MCF 10A (cell line): Measurements from ENCODE around the gene CCDC196. TPM values are rescaled to one million over a fixed set of nuclear protein-coding genes. Genes with fewer than 3 reads are reported as not detected.

Source experiments
- BruUV-seq: library from RNA; stranded (reverse); fragments of 400-500 nt; replicated peaks from 2 replicates; lab custom pipeline; 2021; lab: Mats Ljungman, UMichigan
- CTCF ChIA-PET: fragments of 300-600 bp; sonication (Branson Sonifier 250); formaldehyde crosslinking; extraction: SDS; loops from one replicate; lab custom pipeline; 2021; ENCODE audit warnings: antibody characterized with exemption, inconsistent platforms; lab: Yijun Ruan, JAX
- POLR2A ChIA-PET: fragments of 300-600, 350-650 bp; sonication (Branson Sonifier 250); formaldehyde crosslinking; extraction: SDS; loops from one replicate; lab custom pipeline; 2020; ENCODE audit warnings: antibody characterized with exemption, inconsistent platforms; lab: Yijun Ruan, JAX
- DNase-seq: peaks from one replicate; pipeline ENCODE4 v3.0.0-alpha.2; 2018; ENCODE audit not compliant: unreplicated experiment
- H3K27ac Mint-ChIP-seq: one replicate; pipeline ENCODE4 v1.8.0; 2022; ENCODE audit warnings: mild to moderate bottlenecking, low read depth, mixed read lengths; ENCODE audit not compliant: unreplicated experiment
- H3K27me3 Mint-ChIP-seq: one replicate; pipeline ENCODE4 v1.8.0; 2022; ENCODE audit warnings: mixed read lengths; ENCODE audit not compliant: insufficient read depth, unreplicated experiment
- H3K36me3 Mint-ChIP-seq: one replicate; pipeline ENCODE4 v1.8.0; 2022; ENCODE audit warnings: mild to moderate bottlenecking, moderate library complexity, mixed read lengths; ENCODE audit not compliant: insufficient read depth, unreplicated experiment
- H3K4me1 Mint-ChIP-seq: one replicate; pipeline ENCODE4 v1.8.0; 2022; ENCODE audit warnings: mixed read lengths; ENCODE audit not compliant: insufficient read depth, unreplicated experiment
- H3K4me3 Mint-ChIP-seq: one replicate; pipeline ENCODE4 v1.8.0; 2022; ENCODE audit warnings: mild to moderate bottlenecking, moderate library complexity, mixed read lengths; ENCODE audit not compliant: unreplicated experiment
- H3K9me3 Mint-ChIP-seq: one replicate; pipeline ENCODE4 v1.8.0; 2022; ENCODE audit warnings: mixed read lengths; ENCODE audit not compliant: unreplicated experiment
- intact Hi-C: fragments of 100-400 bp; cut with micrococcal nuclease; formaldehyde crosslinking; loops from 2 replicates; pipeline ENCODE4 v1.14.1; 2022
- total RNA-seq: library from RNA; stranded (reverse); gene quantifications from 2 replicates; pipeline ENCODE4 v1.2.3, GENCODE V29; 2022
- TF ChIP-seq, protein P1 (sequence below): fragments of 200-600 bp; IDR thresholded peaks from one replicate; pipeline ENCODE4 v1.8.0; 2022; ENCODE audit warnings: antibody characterized with exemption, mild to moderate bottlenecking; ENCODE audit not compliant: unreplicated experiment

The CCDC196 gene
- total RNA-seq, 1 experiment from 2014 or later, result not detected

DNA sequence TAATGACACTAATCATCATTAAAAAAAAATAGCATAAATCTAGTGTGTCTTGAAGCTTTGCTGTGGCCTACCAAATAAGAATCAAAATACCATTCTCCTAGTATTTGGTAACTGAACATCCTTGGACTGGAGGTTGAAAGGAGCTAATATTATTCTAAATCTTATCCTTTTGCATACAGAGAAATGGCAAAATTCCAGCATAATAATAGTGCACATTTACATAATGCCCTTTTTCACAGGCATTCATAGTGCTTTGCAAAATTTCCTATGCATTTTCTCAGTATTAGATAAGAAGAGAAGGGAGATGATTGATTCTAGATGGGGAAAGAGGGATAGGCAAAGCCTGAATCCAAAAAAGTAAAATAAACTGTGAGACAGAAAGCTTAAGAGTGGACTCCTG lies 13.9 kb upstream of the CCDC196 start:
- Mint-ChIP-seq H3K27ac (no peak overlapping the region), H3K4me3 (no peak overlapping the region), H3K27me3 (no peaks in the 10 kb centered on the region), H3K36me3 (no peaks in the 10 kb centered on the region), H3K4me1 (no peaks in the 10 kb centered on the region), H3K9me3 (no peaks in the 10 kb centered on the region)
- TF ChIP-seq, protein P1, sequence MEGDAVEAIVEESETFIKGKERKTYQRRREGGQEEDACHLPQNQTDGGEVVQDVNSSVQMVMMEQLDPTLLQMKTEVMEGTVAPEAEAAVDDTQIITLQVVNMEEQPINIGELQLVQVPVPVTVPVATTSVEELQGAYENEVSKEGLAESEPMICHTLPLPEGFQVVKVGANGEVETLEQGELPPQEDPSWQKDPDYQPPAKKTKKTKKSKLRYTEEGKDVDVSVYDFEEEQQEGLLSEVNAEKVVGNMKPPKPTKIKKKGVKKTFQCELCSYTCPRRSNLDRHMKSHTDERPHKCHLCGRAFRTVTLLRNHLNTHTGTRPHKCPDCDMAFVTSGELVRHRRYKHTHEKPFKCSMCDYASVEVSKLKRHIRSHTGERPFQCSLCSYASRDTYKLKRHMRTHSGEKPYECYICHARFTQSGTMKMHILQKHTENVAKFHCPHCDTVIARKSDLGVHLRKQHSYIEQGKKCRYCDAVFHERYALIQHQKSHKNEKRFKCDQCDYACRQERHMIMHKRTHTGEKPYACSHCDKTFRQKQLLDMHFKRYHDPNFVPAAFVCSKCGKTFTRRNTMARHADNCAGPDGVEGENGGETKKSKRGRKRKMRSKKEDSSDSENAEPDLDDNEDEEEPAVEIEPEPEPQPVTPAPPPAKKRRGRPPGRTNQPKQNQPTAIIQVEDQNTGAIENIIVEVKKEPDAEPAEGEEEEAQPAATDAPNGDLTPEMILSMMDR, result no peak
- no peak for DNase-seq
- intact Hi-C loops, result no loop called here
- ChIA-PET POLR2A (no interaction called here), CTCF (interaction anchor here (1.0 kb wide), 1 partner anchor 113 kb away, joined by 3 read pairs; no protein-coding TSS in a partner anchor)
- BruUV-seq, result no TSS peak

DNA sequence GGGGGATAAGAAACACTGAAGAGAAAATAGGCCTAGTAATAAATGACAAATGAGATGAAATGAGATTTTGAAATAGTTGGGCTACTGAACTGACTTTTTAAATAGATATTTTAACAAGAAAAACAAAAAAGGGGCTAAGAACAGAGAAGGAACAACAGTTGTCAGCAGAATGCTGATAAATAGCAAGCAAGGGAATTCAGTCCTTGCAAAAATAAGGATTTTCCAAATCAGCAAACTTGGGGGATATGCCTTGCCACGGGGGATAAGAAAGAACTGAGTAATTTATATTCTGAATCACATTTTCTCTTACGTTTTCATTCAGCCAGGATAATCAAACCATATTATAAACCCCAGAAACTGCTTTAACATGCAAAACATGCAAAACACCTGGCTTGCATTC lies 12.9 kb upstream of the CCDC196 start:
- no peaks in the 10 kb centered on the region for H3K4me1 Mint-ChIP-seq
- ChIA-PET CTCF (no interaction called here), POLR2A (no interaction called here)
- no TSS peak for BruUV-seq
- intact Hi-C loops, result no loop called here
- no peaks in the 10 kb centered on the region for H3K36me3 Mint-ChIP-seq
- TF ChIP-seq, protein P1, result no peak
- no peak for DNase-seq
- no peaks in the 10 kb centered on the region for H3K9me3 Mint-ChIP-seq
- H3K27ac Mint-ChIP-seq, result no peak overlapping the region
- H3K4me3 Mint-ChIP-seq, result no peak overlapping the region
- no peaks in the 10 kb centered on the region for H3K27me3 Mint-ChIP-seq

DNA sequence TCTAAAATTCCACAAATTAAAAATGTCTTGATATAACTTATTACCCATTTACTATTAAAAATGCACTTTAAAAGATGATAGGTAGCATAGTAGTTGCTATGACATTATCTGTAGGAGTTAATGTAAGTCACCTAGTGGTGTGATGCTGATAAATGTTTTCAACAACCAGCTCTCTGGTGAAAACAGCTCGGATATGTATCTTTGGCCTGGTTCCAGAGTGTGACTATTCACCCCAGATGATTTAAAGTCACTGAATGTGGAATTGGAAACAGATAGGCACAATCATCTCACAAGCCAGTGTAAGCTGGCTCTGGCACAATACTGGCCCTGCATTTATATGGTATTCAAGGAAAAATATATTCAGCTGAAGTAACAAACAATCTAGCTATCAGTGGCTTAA lies 9.2 kb upstream of the CCDC196 start:
- H3K9me3 Mint-ChIP-seq, result no peaks in the 10 kb centered on the region
- no peak overlapping the region for H3K4me3 Mint-ChIP-seq
- no peaks in the 10 kb centered on the region for H3K27me3 Mint-ChIP-seq
- H3K27ac Mint-ChIP-seq, result no peak overlapping the region
- no peaks in the 10 kb centered on the region for H3K4me1 Mint-ChIP-seq
- peak; percentile 53 for DNase-seq
- intact Hi-C loops, result no loop called here
- no TSS peak for BruUV-seq
- H3K36me3 Mint-ChIP-seq, result no peaks in the 10 kb centered on the region
- TF ChIP-seq, protein P1, result no peak
- ChIA-PET CTCF (interaction anchor here (0.6 to 1.4 kb wide), 3 partner anchors 18 to 296 kb away, joined by 3 read pairs; no protein-coding TSS in a partner anchor), POLR2A (interaction anchor here (2.0 kb wide), 1 partner anchor 31 kb away, joined by 7 read pairs; the partner anchor contains the start of gene GPHN)

DNA sequence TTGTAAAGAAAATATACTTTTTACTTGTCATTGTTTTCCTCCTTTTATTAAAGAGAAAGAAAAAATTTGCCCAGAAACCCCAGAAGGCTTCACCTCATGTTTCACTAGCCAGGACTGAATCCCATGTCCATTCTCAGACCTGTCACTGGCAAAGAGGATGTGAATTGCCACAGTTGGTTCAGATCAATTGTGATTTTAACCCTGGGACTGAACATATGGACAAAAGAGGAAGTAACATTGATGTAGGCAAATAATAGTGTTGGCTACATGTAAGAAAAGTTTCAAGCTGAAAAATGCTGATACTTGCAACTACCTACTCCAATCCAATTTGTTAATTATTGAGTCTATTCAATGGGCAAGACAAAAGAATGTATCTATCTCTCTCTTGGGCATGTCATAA lies 8.6 kb upstream of the CCDC196 start:
- DNase-seq, result no peak
- H3K4me3 Mint-ChIP-seq, result no peak overlapping the region
- no peaks in the 10 kb centered on the region for H3K27me3 Mint-ChIP-seq
- intact Hi-C loops, result no loop called here
- ChIA-PET POLR2A (interaction anchor here (2.0 kb wide), 1 partner anchor 30 kb away, joined by 7 read pairs; the partner anchor contains the start of gene GPHN), CTCF (interaction anchor here (0.6 to 1.4 kb wide), 3 partner anchors 76 to 295 kb away, joined by 3 read pairs; no protein-coding TSS in a partner anchor)
- BruUV-seq, result no TSS peak
- no peaks in the 10 kb centered on the region for H3K36me3 Mint-ChIP-seq
- no peaks in the 10 kb centered on the region for H3K9me3 Mint-ChIP-seq
- H3K27ac Mint-ChIP-seq, result no peak overlapping the region
- TF ChIP-seq, protein P1, result no peak
- no peaks in the 10 kb centered on the region for H3K4me1 Mint-ChIP-seq
